PC-3 (cell line): ENCODE results near the gene PTGFR. TPM values are rescaled to one million over a fixed set of nuclear protein-coding genes. Genes with fewer than 3 reads are reported as not detected.

Source experiments
- ATAC-seq: fragments of 200-7000 bp; cut with Tn5 transposase; 2 replicates; pipeline ENCODE4 v1.9.1; 2020; ENCODE audit warnings: mild to moderate bottlenecking, moderate library complexity
- BruUV-seq: library from RNA; stranded (reverse); fragments of 400-500 nt; replicated peaks from 2 replicates; lab custom pipeline; 2021; lab: Mats Ljungman, UMichigan
- CTCF ChIA-PET: fragments of 300-600 bp; sonication (Branson Sonifier 250); formaldehyde crosslinking; loops from one replicate; lab custom pipeline; 2022; ENCODE audit warnings: antibody characterized with exemption; lab: Charles Lee
- POLR2A ChIA-PET: fragments of 300-600 bp; sonication (Branson Sonifier 250); formaldehyde crosslinking; loops from one replicate; lab custom pipeline; 2022; ENCODE audit warnings: antibody characterized with exemption; ENCODE audit not compliant: unreplicated experiment; lab: Charles Lee
- DNase-seq: peaks from one replicate; pipeline ENCODE4 v3.0.0-alpha.2; 2015
- H2AFZ ChIP-seq: fragments of 300-600 bp; sonication (generic); 2 replicates; pipeline ENCODE4 v1.6.0; 2016; ENCODE audit warnings: antibody characterized with exemption, low read length
- H3F3A ChIP-seq: fragments of 300-600 bp; sonication (generic); one replicate; pipeline ENCODE4 v1.6.0; 2017; ENCODE audit warnings: antibody characterized with exemption, low read length, control low read depth, mild to moderate bottlenecking; ENCODE audit not compliant: unreplicated experiment
- H3K27ac ChIP-seq: fragments of 300-600 bp; sonication (generic); 2 replicates; pipeline ENCODE4 v1.5.1; 2016; ENCODE audit warnings: mild to moderate bottlenecking, low read length
- H3K27me3 ChIP-seq: fragments of 300-600 bp; sonication (generic); 2 replicates; pipeline ENCODE4 v1.6.1; 2016; ENCODE audit warnings: low read length, mixed read lengths
- H3K36me3 ChIP-seq: fragments of 300-600 bp; sonication (generic); 2 replicates; pipeline ENCODE4 v1.6.1; 2016; ENCODE audit warnings: low read depth, mixed run types, low read length, mixed read lengths
- H3K4me1 ChIP-seq: fragments of 300-600 bp; sonication (generic); 2 replicates; pipeline ENCODE4 v1.5.1; 2016; ENCODE audit warnings: low read length; ENCODE audit not compliant: insufficient read depth
- H3K4me2 ChIP-seq: fragments of 300-600 bp; sonication (generic); 2 replicates; pipeline ENCODE4 v1.6.0; 2016; ENCODE audit warnings: low read length
- H3K4me3 ChIP-seq: fragments of 300-600 bp; sonication (generic); 2 replicates; pipeline ENCODE4 v1.5.1; 2016; ENCODE audit warnings: mild to moderate bottlenecking, low read length, mixed read lengths
- H3K79me2 ChIP-seq: fragments of 300-600 bp; sonication (generic); 2 replicates; pipeline ENCODE4 v1.6.1; 2017; ENCODE audit warnings: low read length, mixed read lengths
- H3K9ac ChIP-seq: fragments of 300-600 bp; sonication (generic); 2 replicates; pipeline ENCODE4 v1.6.0; 2016; ENCODE audit warnings: mild to moderate bottlenecking, low read length
- H3K9me2 ChIP-seq: fragments of 300-600 bp; sonication (generic); replicated peaks from 2 replicates; pipeline ENCODE4 v1.6.1; 2016; ENCODE audit warnings: mixed run types, low read length, mixed read lengths
- H3K9me3 ChIP-seq: fragments of 300-600 bp; sonication (generic); 2 replicates; pipeline ENCODE4 v1.6.1; 2016; ENCODE audit warnings: low read length, mixed read lengths
- H4K20me1 ChIP-seq: fragments of 300-600 bp; sonication (generic); 2 replicates; pipeline ENCODE4 v1.6.1; 2016; ENCODE audit warnings: low read length, mixed read lengths
- EZH2 ChIP-seq: fragments of 300-600 bp; sonication (generic); IDR thresholded peaks from one replicate; pipeline ENCODE4 v1.6.1; 2017; ENCODE audit warnings: antibody characterized with exemption, mild to moderate bottlenecking, low read length; ENCODE audit not compliant: unreplicated experiment
- EZH2phosphoT487 ChIP-seq: fragments of 300-600 bp; sonication (generic); IDR thresholded peaks from 2 replicates; pipeline ENCODE4 v1.6.1; 2018; ENCODE audit warnings: mild to moderate bottlenecking, antibody characterized with exemption, low read length, borderline replicate concordance
- intact Hi-C: fragments of 100-400 bp; cut with micrococcal nuclease; formaldehyde crosslinking; loops from 2 replicates; pipeline ENCODE4 v1.9.0; 2023
- total RNA-seq: library from RNA; depleted of rRNA; stranded (reverse); fragments of >200 nt; gene quantifications from 2 replicates; pipeline ENCODE4 v1.2.3, GENCODE V29; 2014
- TF ChIP-seq, protein P1 (sequence below): fragments of 300-600 bp; sonication (generic); conservative IDR thresholded peaks from 2 replicates; pipeline ENCODE4 v1.5.1; 2017; ENCODE audit warnings: antibody characterized with exemption, low read depth, mild to moderate bottlenecking, low read length

Gene PTGFR
- total RNA-seq, 1 experiment from 2014 or later, result 6.8 TPM

DNA sequence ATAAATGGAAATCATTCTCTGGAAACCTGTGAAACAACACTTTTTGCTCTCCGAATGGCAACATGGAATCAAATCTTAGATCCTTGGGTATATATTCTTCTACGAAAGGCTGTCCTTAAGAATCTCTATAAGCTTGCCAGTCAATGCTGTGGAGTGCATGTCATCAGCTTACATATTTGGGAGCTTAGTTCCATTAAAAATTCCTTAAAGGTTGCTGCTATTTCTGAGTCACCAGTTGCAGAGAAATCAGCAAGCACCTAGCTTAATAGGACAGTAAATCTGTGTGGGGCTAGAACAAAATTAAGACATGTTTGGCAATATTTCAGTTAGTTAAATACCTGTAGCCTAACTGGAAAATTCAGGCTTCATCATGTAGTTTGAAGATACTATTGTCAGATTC is 45.7 kb downstream of the PTGFR start:
- H3K9ac ChIP-seq, result no peak overlapping the region
- no peak overlapping the region for H2AFZ ChIP-seq
- H3K27ac ChIP-seq, result no peak overlapping the region
- no peaks in the 10 kb centered on the region for H3K79me2 ChIP-seq
- H3K4me2 ChIP-seq, result no peak overlapping the region; the same call in none of the 2 replicates
- H4K20me1 ChIP-seq, result no peaks in the 10 kb centered on the region
- BruUV-seq, result no TSS peak
- H3F3A ChIP-seq, result no peaks in the 10 kb centered on the region
- TF ChIP-seq EZH2 (no peak), EZH2phosphoT487 (no peak)
- TF ChIP-seq, protein P1, sequence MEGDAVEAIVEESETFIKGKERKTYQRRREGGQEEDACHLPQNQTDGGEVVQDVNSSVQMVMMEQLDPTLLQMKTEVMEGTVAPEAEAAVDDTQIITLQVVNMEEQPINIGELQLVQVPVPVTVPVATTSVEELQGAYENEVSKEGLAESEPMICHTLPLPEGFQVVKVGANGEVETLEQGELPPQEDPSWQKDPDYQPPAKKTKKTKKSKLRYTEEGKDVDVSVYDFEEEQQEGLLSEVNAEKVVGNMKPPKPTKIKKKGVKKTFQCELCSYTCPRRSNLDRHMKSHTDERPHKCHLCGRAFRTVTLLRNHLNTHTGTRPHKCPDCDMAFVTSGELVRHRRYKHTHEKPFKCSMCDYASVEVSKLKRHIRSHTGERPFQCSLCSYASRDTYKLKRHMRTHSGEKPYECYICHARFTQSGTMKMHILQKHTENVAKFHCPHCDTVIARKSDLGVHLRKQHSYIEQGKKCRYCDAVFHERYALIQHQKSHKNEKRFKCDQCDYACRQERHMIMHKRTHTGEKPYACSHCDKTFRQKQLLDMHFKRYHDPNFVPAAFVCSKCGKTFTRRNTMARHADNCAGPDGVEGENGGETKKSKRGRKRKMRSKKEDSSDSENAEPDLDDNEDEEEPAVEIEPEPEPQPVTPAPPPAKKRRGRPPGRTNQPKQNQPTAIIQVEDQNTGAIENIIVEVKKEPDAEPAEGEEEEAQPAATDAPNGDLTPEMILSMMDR, result no peak
- H3K4me1 ChIP-seq, result peaks cover 11% of the 10 kb centered on the region
- ChIA-PET POLR2A (no interaction called here), CTCF (no interaction called here)
- no peaks in the 10 kb centered on the region for H3K36me3 ChIP-seq
- H3K4me3 ChIP-seq, result no peak overlapping the region
- no peaks in the 10 kb centered on the region for H3K9me3 ChIP-seq
- no peaks in the 10 kb centered on the region for H3K27me3 ChIP-seq
- intact Hi-C loops, result no loop called here
- H3K9me2 ChIP-seq, result no peaks in the 10 kb centered on the region
- peak; percentile 76 for ATAC-seq
- DNase-seq, result peak; percentile 69

DNA sequence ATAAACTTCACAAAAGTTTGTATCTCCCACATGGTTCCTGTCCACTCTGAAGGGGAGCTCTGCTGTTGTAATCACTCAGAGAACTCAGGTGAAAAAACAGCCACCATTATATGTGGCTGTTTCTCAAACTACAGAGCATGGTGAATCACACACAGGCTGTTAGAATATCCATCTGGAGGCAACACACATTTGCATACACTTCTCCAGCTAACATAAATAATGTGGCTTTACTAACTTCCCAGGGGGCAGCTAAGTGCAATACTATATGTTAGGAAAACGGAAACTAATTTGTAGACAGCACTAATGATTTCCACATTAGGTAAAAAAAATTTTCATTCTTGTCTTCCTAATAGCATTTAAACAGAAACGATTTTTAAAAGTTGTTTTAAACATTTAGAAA is 49.3 kb downstream of the PTGFR start:
- no peaks in the 10 kb centered on the region for H3K9me2 ChIP-seq
- no peaks in the 10 kb centered on the region for H3K9me3 ChIP-seq
- ChIA-PET CTCF (no interaction called here), POLR2A (no interaction called here)
- DNase-seq (no peak), ATAC-seq (no peak)
- TF ChIP-seq EZH2 (no peak), EZH2phosphoT487 (no peak)
- TF ChIP-seq, protein P1, result no peak
- no peaks in the 10 kb centered on the region for H4K20me1 ChIP-seq
- BruUV-seq, result no TSS peak
- peaks cover 11% of the 10 kb centered on the region for H3K4me1 ChIP-seq
- no peak overlapping the region for H3K4me3 ChIP-seq
- no peaks in the 10 kb centered on the region for H3K79me2 ChIP-seq
- H3F3A ChIP-seq, result no peaks in the 10 kb centered on the region
- no peaks in the 10 kb centered on the region for H3K36me3 ChIP-seq
- no peak overlapping the region for H3K9ac ChIP-seq
- intact Hi-C loops, result no loop called here
- H2AFZ ChIP-seq, result no peak overlapping the region
- no peak overlapping the region for H3K4me2 ChIP-seq
- H3K27ac ChIP-seq, result no peak overlapping the region
- no peaks in the 10 kb centered on the region for H3K27me3 ChIP-seq

DNA sequence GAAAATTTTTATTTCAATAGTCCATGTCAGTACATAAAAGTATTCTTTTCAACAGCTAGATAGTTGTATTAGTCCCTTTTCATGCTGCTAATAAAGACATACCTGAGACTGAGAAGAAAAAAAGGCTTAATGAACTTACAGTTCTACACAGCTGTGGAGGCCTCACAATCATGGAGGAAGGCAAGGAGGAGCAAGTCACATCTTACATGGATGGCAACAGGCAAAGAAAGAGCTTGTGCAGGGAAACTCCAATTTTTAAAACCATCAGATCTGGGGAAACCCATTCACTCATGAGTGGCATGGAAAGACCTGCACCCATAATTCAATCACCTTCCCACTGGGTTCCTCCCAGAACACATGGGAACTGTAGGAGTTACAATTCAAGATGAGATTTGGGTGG is 50.7 kb downstream of the PTGFR start:
- no peak for ATAC-seq

More for the DNA sequence above, 50.7 kb downstream of the PTGFR start:
- no TSS peak for BruUV-seq
- Histone ChIP-seq H3K79me2 (no peaks in the 10 kb centered on the region), H3K9me3 (no peaks in the 10 kb centered on the region), H3K27ac (no peak overlapping the region), H4K20me1 (no peaks in the 10 kb centered on the region), H2AFZ (no peak overlapping the region), H3K27me3 (no peaks in the 10 kb centered on the region), H3K4me3 (no peak overlapping the region), H3K9me2 (no peaks in the 10 kb centered on the region), H3K36me3 (no peaks in the 10 kb centered on the region), H3K4me1 (peaks cover 6% of the 10 kb centered on the region), H3F3A (no peaks in the 10 kb centered on the region), H3K9ac (no peak overlapping the region), H3K4me2 (no peak overlapping the region)
- DNase-seq, result no peak
- ChIA-PET CTCF (interaction anchor here (0.6 kb wide), 1 partner anchor 14 kb away, joined by 3 read pairs; no protein-coding TSS in a partner anchor), POLR2A (no interaction called here)
- intact Hi-C loops, result no loop called here
- TF ChIP-seq EZH2, result no peak
- TF ChIP-seq, protein P1, result no peak
